ENCODE data around the gene A1BG. TPM values are rescaled to one million over a fixed set of nuclear protein-coding genes. Genes with fewer than 3 reads are reported as not detected.
"Not testable (repeated sequence)": the region's sequence is repeated elsewhere in the genome, so short reads cannot be mapped to it uniquely, and the experiment has no call there.

Gene A1BG
- total RNA-seq, 1 experiment from 2014 or later = 20.3 TPM

DNA sequence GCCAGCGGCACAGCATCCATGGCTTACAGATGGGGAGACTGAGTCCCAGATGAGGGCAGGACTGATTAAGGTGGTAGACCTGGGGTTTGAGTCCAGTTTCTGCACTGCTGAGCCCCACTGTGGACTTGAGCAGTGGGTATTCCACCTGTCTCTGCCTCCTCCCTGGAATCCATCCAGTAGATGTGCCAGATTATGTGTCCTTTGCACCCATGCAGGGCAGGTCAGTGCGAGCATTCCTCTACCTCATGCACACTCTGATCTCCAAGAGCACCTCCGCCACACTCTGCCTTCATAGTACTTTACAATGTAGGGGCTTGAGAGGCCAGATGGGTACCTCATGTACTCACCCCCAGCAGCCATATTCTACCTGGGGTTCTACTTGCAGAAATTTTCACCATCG lies 16.5 kb downstream of the A1BG start:
- DNase-seq (ENCODE audit: low read depth) = no peak

DNA sequence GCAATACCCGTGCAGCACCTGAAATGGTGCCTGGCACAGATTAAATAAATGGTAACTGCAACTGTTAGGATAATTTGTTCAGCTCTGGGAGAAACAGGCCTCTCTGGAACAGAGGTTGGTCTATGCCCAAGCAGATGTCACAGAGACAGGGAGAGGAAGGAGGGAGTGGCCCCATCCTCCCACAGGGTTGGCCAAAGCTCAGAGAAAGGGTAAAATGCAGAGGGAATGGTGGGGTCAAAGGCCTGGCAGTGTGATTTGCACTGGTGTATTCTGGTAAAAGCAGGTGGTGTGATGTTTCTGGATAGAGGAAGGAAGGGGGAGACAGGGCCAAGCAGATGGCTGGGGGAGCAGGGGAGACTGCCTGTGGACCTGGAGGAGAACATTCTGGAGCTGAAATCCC lies 17.1 kb downstream of the A1BG start:
- DNase-seq (ENCODE audit: low read depth) = no peak

DNA sequence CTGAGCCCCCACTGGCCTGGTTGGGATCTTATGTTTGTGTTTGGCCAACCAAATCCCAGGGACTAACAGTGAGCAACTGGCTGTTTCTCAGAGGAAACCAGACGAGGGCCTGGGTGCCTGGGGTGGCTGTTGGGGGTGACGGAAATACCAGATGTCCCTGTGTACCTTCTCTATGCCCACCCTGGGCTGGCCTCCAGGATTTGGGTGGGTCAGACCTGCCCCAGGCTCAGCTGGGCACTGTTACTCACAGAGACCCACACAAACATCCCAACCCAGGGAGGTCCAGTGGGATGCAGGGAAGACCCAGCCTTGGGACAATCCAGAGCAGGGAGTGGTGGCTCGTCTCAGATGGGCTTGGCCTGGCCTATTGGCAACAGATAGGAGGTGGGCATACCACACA lies 17.7 kb downstream of the A1BG start:
- DNase-seq (ENCODE audit: low read depth) = no peak

DNA sequence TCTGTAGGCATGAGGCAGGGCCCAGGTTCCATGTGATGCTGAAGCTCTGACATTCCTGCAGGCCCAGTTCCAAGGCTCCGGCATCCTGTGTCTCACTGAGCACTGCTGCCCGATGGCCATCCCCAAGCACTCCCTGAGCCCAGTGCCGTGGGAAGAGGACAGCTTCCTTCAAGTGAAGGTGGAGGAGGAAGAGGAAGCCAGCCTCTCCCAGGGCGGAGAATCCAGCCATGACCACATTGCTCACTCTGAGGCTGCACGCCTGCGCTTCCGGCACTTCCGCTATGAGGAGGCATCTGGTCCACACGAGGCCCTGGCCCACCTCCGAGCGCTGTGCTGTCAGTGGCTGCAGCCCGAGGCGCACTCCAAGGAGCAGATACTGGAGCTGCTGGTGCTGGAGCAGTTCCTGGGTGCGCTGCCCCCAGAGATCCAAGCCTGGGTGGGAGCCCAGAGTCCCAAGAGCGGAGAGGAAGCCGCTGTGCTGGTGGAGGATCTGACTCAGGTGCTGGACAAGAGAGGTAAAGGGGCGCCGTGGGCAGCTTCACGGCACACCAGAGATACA lies 18.5 kb downstream of the A1BG start:
- DNase-seq (ENCODE audit: low read depth) = no peak

DNA sequence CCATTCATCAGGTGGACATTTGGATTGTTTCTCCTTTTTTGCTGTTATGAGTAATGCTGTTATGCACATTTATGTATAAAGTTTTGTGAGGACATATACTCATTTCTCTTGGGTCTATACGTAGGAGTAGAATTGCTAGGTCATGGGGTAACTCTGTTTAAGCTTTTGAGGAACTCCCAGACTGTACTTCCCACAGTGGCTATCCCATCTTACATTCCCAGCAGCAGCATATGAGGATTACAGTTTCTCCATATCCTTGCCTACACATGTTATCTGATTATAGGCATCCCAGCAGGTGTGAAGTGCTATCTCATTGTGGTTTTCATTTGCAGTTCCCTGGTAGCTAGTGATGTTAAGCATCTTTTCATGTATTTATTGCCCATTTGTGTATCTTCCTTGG lies 20.6 kb downstream of the A1BG start:
- DNase-seq (ENCODE audit: low read depth) = no peak

- DNase-seq (ENCODE audit: low read depth) = peak; percentile 52
Observed at GRCh38 chr19:58330458-58330857, 22.8 kb downstream of the A1BG start.

- DNase-seq (ENCODE audit: low read depth) = no peak
Observed at GRCh38 chr19:58328999-58329398, 24.3 kb downstream of the A1BG start.

- DNase-seq (ENCODE audit: low read depth) = peak; percentile 93
Observed at GRCh38 chr19:58326914-58327726, 26.2 kb downstream of the A1BG start, which contains the start of gene ZSCAN22. TSS of gene ZSCAN22 (plus strand) at chr19:58326994. CDS start at chr19:58334803, 7,809 bp downstream.

GRCh38 chr19:58326501-58326913 lies 26.8 kb downstream of the A1BG start:
- DNase-seq (ENCODE audit: low read depth) = no peak

DNA sequence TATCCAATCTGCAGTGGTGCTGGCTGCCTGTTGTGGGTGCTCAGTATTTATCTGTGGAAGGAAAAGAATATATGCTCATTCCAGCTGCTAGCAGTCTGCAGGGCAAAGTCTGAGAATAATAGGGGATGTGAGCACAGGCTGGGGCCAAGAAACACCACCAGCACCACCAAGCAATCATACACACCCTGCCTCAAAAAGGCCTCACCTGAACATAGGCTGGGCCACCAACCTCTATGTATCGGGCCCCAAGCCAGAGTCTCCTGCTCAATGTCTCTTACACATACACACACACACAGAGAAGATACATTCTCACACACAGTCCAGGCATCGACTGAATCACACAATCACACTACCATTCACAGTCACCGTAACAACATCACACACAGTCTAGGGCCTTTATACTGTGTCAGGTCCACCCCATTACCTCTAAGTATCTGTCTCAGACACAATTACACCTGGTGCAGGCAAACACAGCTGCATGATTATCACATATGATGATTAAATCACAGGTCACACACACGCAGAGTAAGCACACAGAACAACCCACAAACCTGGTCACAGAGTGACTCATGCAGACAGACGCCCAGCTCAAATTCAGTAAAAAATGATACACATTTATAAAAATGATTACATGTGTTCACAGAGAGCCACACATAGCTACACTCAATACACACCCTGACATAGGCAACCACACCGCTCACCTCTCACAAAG lies 27.8 kb downstream of the A1BG start:
- peak; percentile 27 for DNase-seq (ENCODE audit: low read depth)

- no peak for DNase-seq (ENCODE audit: low read depth)
Observed at GRCh38 chr19:58319241-58319640, 34.1 kb downstream of the A1BG start.

DNA sequence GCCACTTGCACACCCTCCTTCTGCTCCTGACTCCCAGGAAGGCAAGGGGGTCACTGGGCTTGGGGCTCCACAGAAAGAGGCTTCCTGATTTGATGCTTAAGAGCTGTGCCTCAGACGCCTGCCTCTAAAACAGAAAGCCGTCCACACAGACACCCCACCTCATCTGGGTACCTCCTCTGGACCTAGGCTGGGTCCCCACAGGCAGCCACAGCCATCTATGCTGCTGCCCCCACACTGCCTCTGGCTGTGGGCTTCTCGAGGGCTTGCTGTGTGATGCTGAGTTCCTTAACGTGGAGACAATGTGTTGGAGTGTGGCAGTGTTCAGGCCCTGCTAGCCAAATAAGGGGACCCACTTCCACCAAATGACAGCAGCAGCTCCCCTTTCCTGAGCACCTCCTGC lies 35.0 kb downstream of the A1BG start:
- DNase-seq (ENCODE audit: low read depth) = no peak

- no peak for DNase-seq (ENCODE audit: low read depth)
Observed at GRCh38 chr19:58317476-58318072, 35.7 kb downstream of the A1BG start.

- DNase-seq (ENCODE audit: low read depth) = no peak
Observed at GRCh38 chr19:58315580-58315979, 37.7 kb downstream of the A1BG start.

- no peak for DNase-seq (ENCODE audit: low read depth)
Observed at GRCh38 chr19:58311345-58311865, 41.9 kb downstream of the A1BG start.

GRCh38 chr19:58310685-58311084 lies 42.6 kb downstream of the A1BG start:
- not testable (repeated sequence) for DNase-seq (ENCODE audit: low read depth)

- no peak for DNase-seq (ENCODE audit: low read depth)
Observed at GRCh38 chr19:58307736-58308135, 45.6 kb downstream of the A1BG start.

- peak; percentile 14 for DNase-seq (ENCODE audit: low read depth)
Observed at GRCh38 chr19:58305932-58306323, 47.4 kb downstream of the A1BG start.

- DNase-seq (ENCODE audit: low read depth) = peak; percentile 97
Observed at GRCh38 chr19:58305065-58305931, 48.0 kb downstream of the A1BG start, which contains the start of gene ERVK3-1. TSS of gene ERVK3-1 (plus strand) at chr19:58305377. CDS start at chr19:58312169, 6,792 bp downstream.

- DNase-seq (ENCODE audit: low read depth) = no peak
Observed at GRCh38 chr19:58304748-58305064, 48.6 kb downstream of the A1BG start.

DNA sequence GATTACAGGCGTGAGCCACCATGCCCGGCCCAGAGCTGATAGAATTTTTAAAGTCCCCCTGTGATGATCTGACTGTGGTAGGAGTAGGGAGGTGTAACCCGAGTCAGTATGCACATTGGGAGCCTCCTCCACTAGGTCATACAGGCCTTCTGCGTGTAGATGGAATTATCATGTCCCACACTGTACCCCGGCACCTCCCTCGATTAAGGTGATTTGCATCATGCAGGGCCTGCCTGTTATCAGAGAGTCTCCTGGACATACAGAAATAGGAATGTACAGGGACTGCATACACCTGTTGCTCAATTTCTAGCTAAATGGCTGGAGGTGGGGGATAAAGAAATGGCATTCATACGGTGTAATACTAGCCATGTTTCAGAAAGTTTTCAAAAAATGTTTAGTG lies 49.0 kb downstream of the A1BG start:
- no peak for DNase-seq (ENCODE audit: low read depth)

All from HT1080 (cell line).